Thyroid gland (tissue), 4 donors: ENCODE data around the gene USP46. TPM values are rescaled to one million over a fixed set of nuclear protein-coding genes. Genes with fewer than 3 reads are reported as not detected.

Source experiments
- DNase-seq, 2 donors: peaks; one replicate each; pipeline ENCODE4 v3.0.0-alpha.2; 2019
- H3K27ac ChIP-seq, 3 donors: fragments of 200-600 bp; sonication (generic); 1 replicate in 2 of 3; 2 replicates in 1 of 3; pipeline ENCODE4 v1.5.1; 2016 to 2019; ENCODE audit warnings: mild to moderate bottlenecking in 1 of 3, moderate library complexity in 1 of 3
- H3K27me3 ChIP-seq: fragments of 200-600 bp; sonication (generic); one replicate; pipeline ENCODE4 v1.5.1; 2019
- H3K36me3 ChIP-seq, 2 donors: fragments of 200-600 bp; sonication (generic); one replicate each; pipeline ENCODE4 v1.5.1; 2016 to 2019
- H3K4me1 ChIP-seq, 2 donors: fragments of 200-600 bp; sonication (generic); one replicate each; pipeline ENCODE4 v1.5.1; 2017 to 2019
- H3K4me3 ChIP-seq, 3 donors: fragments of 200-600 bp; sonication (generic); replicated peaks in 1 of 3; 1 replicate in 2 of 3; 2 replicates in 1 of 3; pipeline ENCODE4 v1.5.1; 2016; ENCODE audit warnings: mild to moderate bottlenecking in 1 of 3
- H3K9me3 ChIP-seq: fragments of 200-600 bp; sonication (generic); one replicate; pipeline ENCODE4 v1.5.1; 2017
- POLR2A ChIP-seq, 2 donors: fragments of 450-650 bp; IDR thresholded peaks; one replicate each; pipeline ENCODE4 v1.6.1; 2017; ENCODE audit warnings: antibody characterized with exemption in 2 of 2, mild to moderate bottlenecking in 2 of 2, moderate library complexity in 1 of 2
- WGBS, 2 donors: methylation state at CpG; one replicate each; pipeline ENCODE4 v1.1.5; 2017; 5-methylcytosine and 5-hydroxymethylcytosine counted together
- intact Hi-C: fragments of 100-400 bp; cut with DNase I; formaldehyde crosslinking; loops from one replicate; pipeline ENCODE4 v1.15.1; 2023
- total RNA-seq, 4 donors: library from RNA; depleted of rRNA; stranded (reverse); fragments of >200 nt; gene quantifications; one replicate each; pipeline ENCODE4 v1.2.3, GENCODE V29; 2016
- TF ChIP-seq, protein P1 (sequence below), 6 experiments: fragments of 200-600 bp in 3 of 6; fragments of 450-650 bp in 3 of 6; sonication (generic) in 3 of 6; IDR thresholded peaks; one replicate each; pipeline ENCODE4 v1.5.1; 2016 to 2019; ENCODE audit warnings: antibody characterized with exemption in 6 of 6, mild to moderate bottlenecking in 2 of 6, inconsistent platforms in 1 of 6, moderate library complexity in 1 of 6

Gene USP46
- total RNA-seq, 4 donors from 2014 or later = 10.8 to 17.6 (median 14.2) TPM

DNA sequence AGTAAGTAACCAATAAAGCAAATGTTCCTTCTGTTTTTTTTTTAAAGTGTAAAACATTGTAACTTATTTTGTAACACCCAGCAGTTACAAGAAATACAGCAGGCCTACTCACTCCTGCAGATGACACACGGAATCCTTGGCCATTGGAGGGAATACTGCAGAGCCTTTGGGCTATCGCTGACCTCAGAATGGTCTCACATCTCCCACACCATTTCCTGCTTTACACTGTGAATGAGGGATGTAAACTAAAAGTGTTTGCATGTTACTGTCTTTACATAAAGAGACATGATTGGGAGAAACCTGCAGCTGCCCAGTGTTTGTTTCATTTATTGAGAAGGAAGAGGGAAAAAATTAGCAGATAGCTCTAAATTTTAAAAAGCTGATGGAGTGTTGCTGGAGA is 64.1 kb downstream of the USP46 start:
- peaks cover 9 to 11% of the 10 kb centered on the region in 2 donors for H3K36me3 ChIP-seq
- no peak overlapping the region for H3K27ac ChIP-seq
- intact Hi-C loops = no loop called here
- no peaks in the 10 kb centered on the region for H3K27me3 ChIP-seq
- DNase-seq = no peak
- H3K9me3 ChIP-seq = no peaks in the 10 kb centered on the region
- H3K4me1 ChIP-seq = no peaks in the 10 kb centered on the region
- TF ChIP-seq, protein P1, sequence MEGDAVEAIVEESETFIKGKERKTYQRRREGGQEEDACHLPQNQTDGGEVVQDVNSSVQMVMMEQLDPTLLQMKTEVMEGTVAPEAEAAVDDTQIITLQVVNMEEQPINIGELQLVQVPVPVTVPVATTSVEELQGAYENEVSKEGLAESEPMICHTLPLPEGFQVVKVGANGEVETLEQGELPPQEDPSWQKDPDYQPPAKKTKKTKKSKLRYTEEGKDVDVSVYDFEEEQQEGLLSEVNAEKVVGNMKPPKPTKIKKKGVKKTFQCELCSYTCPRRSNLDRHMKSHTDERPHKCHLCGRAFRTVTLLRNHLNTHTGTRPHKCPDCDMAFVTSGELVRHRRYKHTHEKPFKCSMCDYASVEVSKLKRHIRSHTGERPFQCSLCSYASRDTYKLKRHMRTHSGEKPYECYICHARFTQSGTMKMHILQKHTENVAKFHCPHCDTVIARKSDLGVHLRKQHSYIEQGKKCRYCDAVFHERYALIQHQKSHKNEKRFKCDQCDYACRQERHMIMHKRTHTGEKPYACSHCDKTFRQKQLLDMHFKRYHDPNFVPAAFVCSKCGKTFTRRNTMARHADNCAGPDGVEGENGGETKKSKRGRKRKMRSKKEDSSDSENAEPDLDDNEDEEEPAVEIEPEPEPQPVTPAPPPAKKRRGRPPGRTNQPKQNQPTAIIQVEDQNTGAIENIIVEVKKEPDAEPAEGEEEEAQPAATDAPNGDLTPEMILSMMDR (IDR thresholded peaks at IDR 0.05) = no peak
- TF ChIP-seq POLR2A (IDR thresholded peaks at IDR 0.05) = no peak
- H3K4me3 ChIP-seq = no peak overlapping the region
- 88 to 89% methylated on average over 2 of the region's 2 CpGs for WGBS, 2 donors

DNA sequence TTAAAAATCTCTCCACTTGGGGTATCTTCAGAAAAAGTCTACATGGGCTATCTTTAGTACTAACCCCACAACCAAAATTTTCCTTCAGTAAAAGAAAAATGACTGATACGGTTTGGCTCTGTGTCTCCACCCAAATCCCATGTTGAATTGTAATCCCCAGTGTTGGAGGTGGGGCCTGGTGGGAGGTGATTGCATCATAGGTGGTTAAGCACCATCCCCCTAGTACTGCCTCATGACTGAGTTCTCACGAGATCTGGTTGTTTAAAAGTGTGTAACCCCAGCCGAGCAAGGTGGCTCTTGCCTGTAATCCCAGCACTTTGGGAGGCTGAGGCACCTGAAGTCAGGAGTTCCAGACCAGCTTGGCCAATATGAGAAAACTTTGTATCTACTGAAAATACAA is 66.8 kb downstream of the USP46 start:
- Histone ChIP-seq H3K4me1 (no peaks in the 10 kb centered on the region), H3K9me3 (no peaks in the 10 kb centered on the region), H3K36me3 (peaks cover 7 to 8% of the 10 kb centered on the region in 2 donors), H3K27me3 (no peaks in the 10 kb centered on the region), H3K4me3 (no peak overlapping the region), H3K27ac (no peak overlapping the region)
- TF ChIP-seq POLR2A (IDR thresholded peaks at IDR 0.05) = no peak
- TF ChIP-seq, protein P1 (IDR thresholded peaks at IDR 0.05) = no peak
- intact Hi-C loops = no loop called here
- WGBS, 2 donors = 98 to 100% methylated on average over 3 of the region's 3 CpGs
- DNase-seq = no peak

DNA sequence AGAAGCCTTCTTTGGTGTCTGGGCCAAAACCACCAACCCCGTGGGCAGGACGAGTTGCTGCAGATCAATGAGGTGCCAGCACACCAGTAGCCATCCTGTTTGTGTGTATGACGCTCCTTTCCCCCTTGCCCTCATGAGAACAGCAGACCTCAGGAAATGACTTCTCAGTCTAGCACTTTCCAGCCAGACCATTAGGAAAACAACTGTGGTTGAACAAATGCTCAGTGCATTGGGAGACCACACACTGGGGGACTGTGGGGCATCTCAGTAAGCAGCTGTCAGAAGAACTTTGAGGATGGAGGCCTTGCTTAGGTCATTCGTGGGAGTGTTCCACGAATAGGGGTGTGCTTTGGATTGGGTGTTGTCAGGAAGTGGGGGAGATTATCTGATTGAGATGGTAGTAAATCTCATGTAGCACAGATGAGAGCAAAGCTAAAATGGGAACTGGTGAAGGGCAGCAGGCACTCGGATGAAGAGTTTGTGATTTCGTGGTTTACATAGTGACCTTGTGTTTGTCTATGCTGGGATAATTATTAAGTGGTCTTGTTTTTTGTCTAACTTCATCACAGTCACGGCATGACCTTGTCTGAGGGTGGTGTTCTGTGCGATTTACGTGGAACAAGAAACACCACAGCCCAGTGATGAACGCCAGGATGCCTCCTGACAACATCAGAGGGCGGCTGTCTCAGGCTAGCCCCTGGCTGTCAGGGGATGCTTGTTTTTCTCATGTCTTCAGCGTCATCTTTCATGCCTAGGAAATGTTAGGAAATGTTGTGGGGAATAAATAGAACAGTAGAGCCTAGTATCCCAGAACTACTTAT is 70.1 kb downstream of the USP46 start:
- Histone ChIP-seq H3K9me3 (no peaks in the 10 kb centered on the region), H3K36me3 (no peaks in the 10 kb centered on the region), H3K4me1 (no peaks in the 10 kb centered on the region), H3K4me3 (no peak overlapping the region), H3K27me3 (no peaks in the 10 kb centered on the region), H3K27ac (no peak overlapping the region)
- intact Hi-C loops = no loop called here
- TF ChIP-seq, protein P1 (IDR thresholded peaks at IDR 0.05) = no peak
- no peak for TF ChIP-seq POLR2A (IDR thresholded peaks at IDR 0.05)
- no peak for DNase-seq
- 84 to 86% methylated on average over 13 of the region's 13 CpGs for WGBS, 2 donors

DNA sequence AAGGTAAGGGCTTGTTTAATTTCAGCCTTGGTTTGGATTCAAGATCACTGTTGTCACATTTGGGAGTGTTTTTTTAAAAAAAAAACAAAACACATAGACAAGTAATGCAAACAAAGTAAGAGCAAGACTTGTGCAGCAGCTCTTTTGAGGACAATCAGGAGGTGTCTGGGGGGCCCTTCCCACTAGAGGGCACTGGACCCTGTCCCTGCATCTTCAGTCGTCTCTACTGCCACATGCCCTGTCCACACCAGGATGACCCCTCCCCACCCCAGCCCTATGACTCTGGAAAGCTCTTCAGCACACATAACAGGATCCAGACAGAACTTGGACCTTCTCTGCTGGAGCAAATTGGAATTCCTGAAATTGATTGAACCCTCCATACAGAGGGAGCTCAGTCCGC is 71.0 kb downstream of the USP46 start:
- Histone ChIP-seq H3K27ac (no peak overlapping the region), H3K36me3 (no peaks in the 10 kb centered on the region), H3K27me3 (no peaks in the 10 kb centered on the region), H3K9me3 (no peaks in the 10 kb centered on the region), H3K4me3 (no peak overlapping the region), H3K4me1 (no peaks in the 10 kb centered on the region)
- WGBS, 2 donors = 50% methylated on average over 2 of the region's 2 CpGs
- peak; percentile 34 to 38 for DNase-seq
- TF ChIP-seq, protein P1 (IDR thresholded peaks at IDR 0.05) = peak in 4 of 6 experiments; percentile 15 to 45 (median 36)
- no peak for TF ChIP-seq POLR2A (IDR thresholded peaks at IDR 0.05)
- intact Hi-C loops = no loop called here

DNA sequence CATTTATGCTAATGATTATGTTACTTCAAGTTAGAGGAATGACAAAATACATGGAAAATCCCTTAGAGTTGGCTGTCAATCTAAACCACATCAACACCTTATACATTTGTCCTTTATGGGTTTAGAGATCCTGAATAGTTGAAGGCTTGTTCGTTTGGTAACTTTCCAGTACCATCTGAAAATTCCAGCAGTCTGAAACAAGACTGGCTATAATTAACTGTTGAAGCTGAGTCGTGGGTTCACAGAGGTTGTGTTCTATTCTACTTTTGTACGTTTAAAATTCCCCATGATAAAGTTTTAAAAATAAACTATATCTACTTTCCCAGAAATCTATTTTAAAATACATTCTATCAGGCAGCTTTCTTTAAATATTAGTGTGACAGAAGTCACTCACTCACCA is 73.0 kb downstream of the USP46 start:
- DNase-seq = no peak
- Histone ChIP-seq H3K4me1 (no peaks in the 10 kb centered on the region), H3K9me3 (no peaks in the 10 kb centered on the region), H3K27ac (no peak overlapping the region), H3K4me3 (no peak overlapping the region), H3K27me3 (no peaks in the 10 kb centered on the region), H3K36me3 (no peaks in the 10 kb centered on the region)
- TF ChIP-seq POLR2A (IDR thresholded peaks at IDR 0.05) = no peak
- TF ChIP-seq, protein P1 (IDR thresholded peaks at IDR 0.05) = no peak
- WGBS, 2 donors = 50 to 60% methylated on average over 3 of the region's 3 CpGs
- intact Hi-C loops = no loop called here
